Erythroblast (primary cell): ENCODE measurements around the gene DAB2.
"Not testable (repeated sequence)": the region's sequence is repeated elsewhere in the genome, so short reads cannot be mapped to it uniquely, and the experiment has no call there.

ENCODE experiments used
- GATA1 ChIP-seq: IDR thresholded peaks from 2 replicates; pipeline ENCODE4 v1.6.1; 2011; ENCODE audit warnings: low read depth, mild to moderate bottlenecking, control low read depth, low read length, moderate library complexity
- POLR2A ChIP-seq: IDR thresholded peaks from 2 replicates; pipeline ENCODE4 v1.6.1; 2011; ENCODE audit warnings: mild to moderate bottlenecking, low read length

DNA sequence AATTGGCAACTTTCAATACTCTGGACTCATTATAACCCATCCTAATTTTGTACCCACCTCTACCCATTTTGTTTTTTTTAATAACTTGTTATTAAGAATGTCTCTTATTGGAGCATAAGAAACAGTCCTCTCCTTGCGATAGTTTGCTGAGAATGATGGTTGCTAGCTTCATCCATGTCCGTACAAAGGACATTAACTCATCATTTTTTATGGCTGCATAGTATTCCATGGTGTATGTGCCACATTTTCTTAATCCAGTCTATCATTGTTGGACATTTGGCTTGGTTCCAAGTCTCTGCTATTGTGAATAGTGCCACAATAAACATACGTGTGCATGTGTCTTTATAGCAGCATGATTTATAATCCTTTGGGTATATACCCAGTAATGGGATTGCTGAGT is 21.0 kb downstream of the DAB2 start:
- not testable (repeated sequence) for TF ChIP-seq POLR2A, GATA1
